H9 (cell line): ENCODE measurements around the gene CDHR5. TPM values are rescaled to one million over a fixed set of nuclear protein-coding genes. Genes with fewer than 3 reads are reported as not detected.

Experiments used
- DNase-seq: peaks from one replicate; pipeline ENCODE4 v3.0.0-alpha.2; 2017
- H2AFZ ChIP-seq: one replicate; pipeline ENCODE4 v1.6.1; 2013; ENCODE audit warnings: mild to moderate bottlenecking, low read length, control low read depth, moderate library complexity
- H2AK5ac ChIP-seq: 2 replicates; pipeline ENCODE4 v1.6.1; 2013; ENCODE audit warnings: low read length, control low read depth, mixed read lengths; ENCODE audit not compliant: insufficient read length
- H2BK120ac ChIP-seq: one replicate; pipeline ENCODE4 v1.6.1; 2013; ENCODE audit warnings: low read depth, mild to moderate bottlenecking, low read length, control low read depth, inconsistent platforms; ENCODE audit not compliant: poor library complexity, severe bottlenecking
- H2BK12ac ChIP-seq: 2 replicates; pipeline ENCODE4 v1.6.1; 2013; ENCODE audit warnings: low read length, control low read depth, mixed read lengths, low read depth; ENCODE audit not compliant: insufficient read length
- H2BK15ac ChIP-seq: 2 replicates; pipeline ENCODE4 v1.6.1; 2013; ENCODE audit warnings: low read depth, low read length, control low read depth
- H2BK20ac ChIP-seq: one replicate; pipeline ENCODE4 v1.6.1; 2013; ENCODE audit warnings: low read depth, mild to moderate bottlenecking, low read length, control low read depth, inconsistent platforms; ENCODE audit not compliant: poor library complexity, severe bottlenecking
- H2BK5ac ChIP-seq: 2 replicates; pipeline ENCODE4 v1.6.1; 2013; ENCODE audit warnings: low read length, control low read depth, mixed read lengths; ENCODE audit not compliant: insufficient read length
- H3K14ac ChIP-seq: 2 replicates; pipeline ENCODE4 v1.6.1; 2013; ENCODE audit warnings: low read length, control low read depth; ENCODE audit not compliant: insufficient read depth
- H3K18ac ChIP-seq: 2 replicates; pipeline ENCODE4 v1.6.1; 2013; ENCODE audit warnings: low read depth, mild to moderate bottlenecking, mixed read lengths, low read length, control low read depth; ENCODE audit not compliant: insufficient read length
- H3K23ac ChIP-seq: 2 replicates; pipeline ENCODE4 v1.6.1; 2013; ENCODE audit warnings: low read length, control low read depth, mixed read lengths, low read depth; ENCODE audit not compliant: insufficient read length
- H3K23me2 ChIP-seq: 2 replicates; pipeline ENCODE4 v1.6.1; 2013; ENCODE audit warnings: low read depth, mild to moderate bottlenecking, mixed read lengths, low read length, control low read depth; ENCODE audit not compliant: insufficient read length, poor library complexity, severe bottlenecking
- H3K27ac ChIP-seq: 2 replicates; pipeline ENCODE4 v1.5.1; 2013; ENCODE audit warnings: low read length, control low read depth, mixed read lengths, low read depth; ENCODE audit not compliant: insufficient read length
- H3K27me3 ChIP-seq: 2 replicates; pipeline ENCODE4 v1.6.1; 2013; ENCODE audit warnings: low read length, control low read depth, inconsistent platforms; ENCODE audit not compliant: insufficient read depth
- H3K4ac ChIP-seq: 2 replicates; pipeline ENCODE4 v1.6.1; 2013; ENCODE audit warnings: low read depth, mild to moderate bottlenecking, control low read depth, inconsistent platforms, low read length, moderate library complexity
- H3K4me1 ChIP-seq: 2 replicates; pipeline ENCODE4 v1.6.1; 2013; ENCODE audit warnings: low read length, control low read depth, inconsistent platforms; ENCODE audit not compliant: insufficient read depth
- H3K4me2 ChIP-seq: 2 replicates; pipeline ENCODE4 v1.6.1; 2013; ENCODE audit warnings: low read length, control low read depth, mixed read lengths; ENCODE audit not compliant: insufficient read length, insufficient read depth
- H3K56ac ChIP-seq: 2 replicates; pipeline ENCODE4 v1.6.1; 2013; ENCODE audit warnings: low read depth, mild to moderate bottlenecking, mixed read lengths, low read length, control low read depth; ENCODE audit not compliant: insufficient read length
- H3K79me1 ChIP-seq: 2 replicates; pipeline ENCODE4 v1.6.1; 2013; ENCODE audit warnings: low read depth, mild to moderate bottlenecking, moderate library complexity, low read length, control low read depth, inconsistent platforms; ENCODE audit not compliant: insufficient read depth, poor library complexity, severe bottlenecking
- H3K79me2 ChIP-seq: 2 replicates; pipeline ENCODE4 v1.6.1; 2013; ENCODE audit warnings: low read length, control low read depth, inconsistent platforms; ENCODE audit not compliant: insufficient read depth
- H3K9ac ChIP-seq: 2 replicates; pipeline ENCODE4 v1.6.1; 2013; ENCODE audit warnings: low read length, control low read depth, mixed read lengths; ENCODE audit not compliant: insufficient read length; ENCODE audit errors: extremely low read depth
- H3K9me3 ChIP-seq: one replicate; pipeline ENCODE4 v1.6.1; 2013; ENCODE audit warnings: low read depth, low read length, inconsistent platforms; ENCODE audit not compliant: control insufficient read depth
- H3T11ph ChIP-seq: one replicate; pipeline ENCODE4 v1.6.1; 2013; ENCODE audit warnings: mild to moderate bottlenecking, low read length, control low read depth, inconsistent platforms
- H4K20me1 ChIP-seq: one replicate; pipeline ENCODE4 v1.6.1; 2013; ENCODE audit not compliant: control insufficient read depth, insufficient read length, insufficient read depth
- H4K5ac ChIP-seq: 2 replicates; pipeline ENCODE4 v1.6.1; 2013; ENCODE audit warnings: low read depth, mild to moderate bottlenecking, mixed read lengths, low read length, control low read depth; ENCODE audit not compliant: insufficient read length
- H4K8ac ChIP-seq: replicated peaks from 2 replicates; pipeline ENCODE4 v1.6.1; 2013; ENCODE audit warnings: low read length, control low read depth, mixed read lengths, low read depth; ENCODE audit not compliant: insufficient read length
- H4K91ac ChIP-seq: 2 replicates; pipeline ENCODE4 v1.6.1; 2013; ENCODE audit warnings: low read depth, mild to moderate bottlenecking, moderate library complexity, mixed read lengths, low read length, control low read depth; ENCODE audit not compliant: insufficient read length
- H3K27ac Mint-ChIP-seq, 3 experiments: 2 replicates in 2 of 3; 3 replicates in 1 of 3; pipeline ENCODE4 v1.8.0; 2020 to 2021; ENCODE audit warnings: mixed read lengths in 3 of 3, mild to moderate bottlenecking in 1 of 3, moderate library complexity in 1 of 3
- H3K27me3 Mint-ChIP-seq: 2 replicates; pipeline ENCODE4 v1.8.0; 2021; ENCODE audit warnings: low read depth, mild to moderate bottlenecking, moderate library complexity, mixed read lengths
- H3K36me3 Mint-ChIP-seq, 3 experiments: 2 replicates in 2 of 3; 3 replicates in 1 of 3; pipeline ENCODE4 v1.8.0; 2020 to 2021; ENCODE audit warnings: low read depth in 3 of 3, mixed read lengths in 3 of 3; ENCODE audit not compliant: insufficient read depth in 1 of 3
- H3K4me1 Mint-ChIP-seq, 2 experiments: 2 replicates each; pipeline ENCODE4 v1.8.0; 2020; ENCODE audit warnings: mixed read lengths in 2 of 2
- H3K4me3 Mint-ChIP-seq, 2 experiments: 2 replicates in 1 of 2; 3 replicates in 1 of 2; pipeline ENCODE4 v1.8.0; 2020 to 2021; ENCODE audit warnings: mild to moderate bottlenecking in 2 of 2, mixed read lengths in 2 of 2, moderate library complexity in 1 of 2
- H3K9me3 Mint-ChIP-seq, 2 experiments: 2 replicates in 1 of 2; 3 replicates in 1 of 2; pipeline ENCODE4 v1.8.0; 2020; ENCODE audit warnings: mild to moderate bottlenecking in 2 of 2, mixed read lengths in 2 of 2, moderate library complexity in 1 of 2
- CTCF ChIP-seq: fragments of 200-600 bp; sonication (generic); conservative IDR thresholded peaks from 3 replicates; pipeline ENCODE4 v1.8.0; 2021; ENCODE audit warnings: antibody characterized with exemption, mild to moderate bottlenecking
- WGBS: extraction: QIAGEN DNeasy Blood & Tissue Kit; methylation state at CpG from one replicate; pipeline ENCODE4 v1.1.7; 2013; ENCODE audit warnings: missing lambda C conversion rate, low lambda C conversion rate, mixed read lengths; ENCODE audit not compliant: insufficient read length; ENCODE audit errors: extremely low coverage; 5-methylcytosine and 5-hydroxymethylcytosine counted together
- total RNA-seq: library from RNA; stranded (reverse); gene quantifications from 2 replicates; pipeline ENCODE4 v1.2.1, GENCODE V29; 2021

CDHR5 gene
- total RNA-seq, 1 experiment from 2014 or later = not detected

DNA sequence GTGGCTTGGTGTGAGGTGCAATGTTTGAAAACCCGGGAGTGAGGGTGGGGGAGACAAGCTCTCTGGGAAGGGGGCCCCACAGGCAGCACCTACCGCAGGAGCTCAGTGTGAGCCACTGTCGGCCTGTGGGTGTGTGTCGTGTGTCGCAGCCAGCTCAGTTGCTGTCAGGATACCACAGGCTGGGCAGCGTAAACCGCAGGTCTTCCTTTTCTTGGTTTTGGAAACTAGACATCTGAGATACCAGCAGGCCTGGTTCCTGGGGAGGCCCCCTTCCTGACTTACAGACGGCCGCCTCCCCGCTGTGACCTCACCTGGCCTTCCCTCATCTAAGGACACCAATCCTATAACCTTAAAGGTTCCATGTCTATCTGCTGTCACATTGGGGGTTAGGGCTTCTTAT, 28.4 kb downstream of the CDHR5 start:
- Histone ChIP-seq H3K9me3 (no peaks in the 10 kb centered on the region), H3K23me2 (no peaks in the 10 kb centered on the region), H2BK20ac (no peak overlapping the region), H3K4me1 (no peaks in the 10 kb centered on the region), H3K9ac (no peak overlapping the region), H4K20me1 (no peaks in the 10 kb centered on the region), H3K27ac (no peak overlapping the region), H2BK5ac (no peak overlapping the region), H3K4ac (no peak overlapping the region), H2BK120ac (no peak overlapping the region), H3K23ac (no peak overlapping the region), H2BK12ac (no peak overlapping the region), H3K27me3 (no peaks in the 10 kb centered on the region), H3T11ph (no peak overlapping the region), H2AFZ (no peak overlapping the region), H3K14ac (no peak overlapping the region), H3K18ac (no peak overlapping the region), H3K4me2 (no peak overlapping the region), H3K79me1 (no peaks in the 10 kb centered on the region), H4K8ac (no peak overlapping the region), H3K56ac (no peak overlapping the region), H2BK15ac (no peak overlapping the region), H2AK5ac (no peak overlapping the region), H4K91ac (no peak overlapping the region), H4K5ac (no peak overlapping the region), H3K79me2 (no peaks in the 10 kb centered on the region)
- no peak for DNase-seq
- no peak for TF ChIP-seq CTCF
- Mint-ChIP-seq H3K27ac (peak overlapping the region in 1 of 3 experiments; percentile 39; a peak in 1 of 7 replicates), H3K36me3 (peaks cover 50 to 80% (median 78%) of the 10 kb centered on the region in 3 experiments), H3K4me3 (no peak overlapping the region), H3K27me3 (0 out of 2 replicates have a peak, but pooled peaks cover 2% of the 10 kb centered on the region), H3K9me3 (no peaks in the 10 kb centered on the region; a peak in 1 of 5 replicates), H3K4me1 (no peaks in the 10 kb centered on the region)
- WGBS = no CpG with 5 or more reads among the region's 10 CpGs
